ENCODE results near the gene ATRIP.

Gene ATRIP

GRCh38 chr3:48425281-48425812 is 21.2 kb upstream of the ATRIP start:
- DNase-seq: no peak

GRCh38 chr3:48426401-48426909 is 20.1 kb upstream of the ATRIP start:
- DNase-seq: no peak

- no peak for DNase-seq
Observed at GRCh38 chr3:48426944-48427629, 19.4 kb upstream of the ATRIP start.

- no peak for DNase-seq
Observed at GRCh38 chr3:48427630-48427962, 18.9 kb upstream of the ATRIP start.

- no peak for DNase-seq
Observed at GRCh38 chr3:48428088-48428571, 18.4 kb upstream of the ATRIP start.

- DNase-seq: no peak
Observed at GRCh38 chr3:48428572-48429316, 17.8 kb upstream of the ATRIP start.

GRCh38 chr3:48429317-48429959 is 17.1 kb upstream of the ATRIP start:
- no peak for DNase-seq

- DNase-seq: no peak
Observed at GRCh38 chr3:48429960-48430707, 16.4 kb upstream of the ATRIP start, which contains the start of gene PLXNB1. TSS of gene PLXNB1 (minus strand) at chr3:48430086. CDS start at chr3:48424611, 5,475 bp downstream.

- no peak for DNase-seq
Observed at GRCh38 chr3:48430708-48431101, 15.8 kb upstream of the ATRIP start.

GRCh38 chr3:48431224-48432029 is 15.1 kb upstream of the ATRIP start:
- no peak for DNase-seq

GRCh38 chr3:48432411-48433371 is 13.8 kb upstream of the ATRIP start:
- no peak for DNase-seq

GRCh38 chr3:48433472-48434118 is 12.9 kb upstream of the ATRIP start:
- no peak for DNase-seq

GRCh38 chr3:48434591-48435222 is 11.8 kb upstream of the ATRIP start:
- DNase-seq: no peak

GRCh38 chr3:48435223-48435595 is 11.3 kb upstream of the ATRIP start:
- DNase-seq: no peak

- peak; percentile 15 for DNase-seq
Observed at GRCh38 chr3:48435774-48436476, 10.6 kb upstream of the ATRIP start.

GRCh38 chr3:48436477-48436787 is 10.1 kb upstream of the ATRIP start:
- DNase-seq: no peak

GRCh38 chr3:48436855-48437254 is 9.7 kb upstream of the ATRIP start:
- no peak for DNase-seq

- no peak for DNase-seq
Observed at GRCh38 chr3:48437812-48438211, 8.7 kb upstream of the ATRIP start.

Measured in NCI-H1694 treated with DMSO at 0.1 percent for 48 hours (cell line).